GM19025 (cell line): Measurements from ENCODE around the gene SH3GL1.
A peak's percentile ranks its signal among the peaks of the same experiment; 100 is the strongest.

Experiments
- ATAC-seq: cut with Tn5 transposase; IDR thresholded peaks from one replicate; pipeline ENCODE4 v1.9.1; 2021; ENCODE audit warnings: mild to moderate bottlenecking, low read depth, moderate library complexity; ENCODE audit not compliant: unreplicated experiment

The SH3GL1 gene

DNA sequence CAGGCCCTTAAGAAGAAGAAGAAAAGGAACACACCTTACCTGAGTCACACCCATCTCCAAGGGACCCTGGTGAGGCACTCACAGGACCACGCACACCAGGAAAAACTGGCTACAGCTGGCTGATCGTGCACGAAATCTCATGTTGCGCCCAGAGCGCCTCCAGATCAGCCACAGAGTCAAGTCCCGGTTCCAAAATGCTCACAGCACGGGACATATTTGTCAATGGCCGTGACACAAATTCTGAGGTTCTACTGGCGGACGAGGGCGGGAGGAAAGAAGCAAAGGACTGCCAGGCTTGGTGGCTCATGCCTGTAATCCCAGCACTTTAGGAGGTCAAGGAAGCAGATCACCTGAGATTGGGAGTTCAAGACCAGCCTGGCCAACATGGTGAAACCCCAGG is 21.5 kb downstream of the SH3GL1 start:
- no peak for ATAC-seq

DNA sequence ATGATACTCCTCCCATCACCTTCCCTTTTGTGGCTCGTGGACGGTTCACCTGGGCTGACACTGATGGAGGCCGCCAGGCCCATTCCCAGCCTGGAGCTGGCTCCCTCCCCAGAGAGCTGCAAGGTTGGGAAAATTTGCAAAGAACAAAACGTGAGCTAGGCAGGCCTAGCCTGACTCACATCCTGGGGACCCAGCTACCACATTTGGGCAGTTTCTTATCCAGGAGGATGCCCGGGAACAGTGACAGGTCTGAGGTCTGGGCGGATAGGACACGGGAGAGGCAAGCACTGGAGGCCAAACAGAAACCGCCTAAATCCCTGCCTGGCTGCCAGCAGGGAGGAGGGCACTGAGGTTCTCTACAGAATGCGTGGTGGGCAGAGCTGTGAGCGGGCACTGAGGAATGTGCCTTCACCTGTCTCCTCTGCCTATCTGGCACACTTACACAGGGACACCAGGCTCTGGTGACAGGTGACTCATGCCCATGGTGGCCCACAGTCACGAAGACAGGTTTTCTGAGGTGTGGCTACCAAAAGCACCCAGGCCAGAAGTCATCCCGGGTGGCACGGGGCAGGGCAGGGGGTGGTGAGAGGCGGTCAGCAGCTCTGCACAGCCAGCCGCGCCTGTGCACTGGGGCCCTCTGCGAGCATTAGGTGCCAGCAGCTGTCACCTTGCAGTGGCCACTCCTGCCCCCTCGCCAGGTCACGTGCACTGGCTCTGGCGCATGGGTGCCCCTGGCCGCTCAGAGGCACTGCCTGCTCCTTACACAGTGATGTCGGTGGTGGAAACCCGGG is 23.2 kb downstream of the SH3GL1 start:
- no peak for ATAC-seq

DNA sequence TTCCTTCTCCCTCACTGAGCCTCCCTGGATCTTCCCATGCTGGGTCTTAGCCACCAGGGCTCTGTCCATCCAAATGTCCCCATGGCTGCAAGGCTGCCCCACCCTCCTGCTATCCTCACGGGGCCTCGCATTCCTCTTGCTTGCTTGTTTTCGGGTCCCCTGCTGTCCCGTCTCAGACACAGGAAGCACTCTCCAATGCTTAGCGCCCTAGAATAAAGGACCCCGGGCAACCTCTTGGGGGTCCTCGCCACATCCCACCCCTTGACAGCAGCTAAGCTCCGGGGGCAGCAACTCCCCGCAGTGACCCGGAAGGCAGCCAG is 23.7 kb downstream of the SH3GL1 start:
- no peak for ATAC-seq

DNA sequence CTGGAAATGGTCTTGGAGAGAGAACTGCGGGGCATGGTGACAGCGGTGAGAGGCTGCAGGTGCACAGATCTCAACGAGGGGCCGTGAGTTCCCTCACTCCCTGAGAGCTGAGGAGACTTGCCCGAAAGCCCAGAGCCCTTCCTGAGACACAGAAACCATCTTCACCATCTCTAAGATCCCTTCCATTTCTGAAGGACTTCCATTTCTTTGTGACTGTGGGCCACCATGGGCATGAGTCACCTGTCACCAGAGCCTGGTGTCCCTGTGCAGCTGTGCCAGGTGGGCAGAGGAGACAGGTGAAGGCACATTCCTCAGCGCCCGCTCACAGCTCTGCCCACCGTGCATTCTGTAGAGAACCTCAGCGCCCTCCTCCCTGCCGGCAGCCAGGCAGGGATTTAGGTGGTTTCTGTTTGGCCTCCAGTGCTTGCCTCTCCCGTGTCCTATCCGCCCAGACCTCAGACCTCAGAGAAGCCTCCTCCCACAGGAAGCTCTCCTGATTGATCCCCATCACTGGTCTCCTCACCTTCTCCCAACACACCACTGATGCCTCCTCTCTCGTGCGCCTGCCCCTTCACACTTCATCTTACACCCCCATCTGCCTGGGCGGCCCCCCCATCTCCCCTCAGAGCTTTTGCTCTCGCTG is 24.2 kb downstream of the SH3GL1 start:
- peak; percentile 14 for ATAC-seq

DNA sequence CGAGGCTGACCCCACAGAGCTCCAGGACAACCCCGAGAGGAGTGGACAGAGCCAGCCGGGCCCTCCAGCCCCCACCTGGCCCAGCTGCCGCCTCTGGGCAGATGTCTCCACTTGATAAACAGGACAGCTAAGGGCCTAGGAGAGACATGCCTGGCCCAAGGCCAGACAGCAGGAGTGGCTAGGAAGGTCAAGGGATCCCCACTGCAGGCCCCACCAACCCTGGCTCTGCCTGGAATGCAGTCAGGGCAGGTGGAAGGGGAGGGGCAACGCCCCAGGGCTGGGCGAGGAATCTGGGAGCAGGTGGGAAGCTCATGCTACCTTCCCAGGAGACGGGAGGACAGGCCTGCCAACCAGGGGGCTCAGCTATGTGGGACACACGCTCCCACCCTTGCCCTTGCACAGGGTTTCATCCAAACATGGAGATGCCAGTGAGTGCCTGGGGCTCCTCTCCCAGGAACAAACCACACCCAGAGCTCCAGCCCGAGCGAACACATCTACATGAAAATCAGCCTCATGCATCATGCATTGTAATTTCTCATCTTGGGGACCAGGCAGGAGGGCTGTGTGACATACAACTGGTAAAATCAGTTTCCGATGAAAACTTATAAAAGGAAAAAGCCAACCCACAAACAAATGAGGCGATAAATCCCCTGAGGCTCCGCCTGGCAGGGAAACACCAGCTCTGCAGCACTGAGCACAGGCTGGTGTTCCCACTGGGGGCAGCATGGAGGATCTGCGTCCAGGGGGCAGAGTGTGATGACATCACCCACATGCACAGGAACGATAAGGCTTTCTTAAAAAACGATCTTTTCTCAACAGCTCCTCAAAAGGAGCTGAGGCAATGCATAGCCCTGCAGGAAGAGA is 25.0 kb downstream of the SH3GL1 start:
- peak; percentile 54 for ATAC-seq

DNA sequence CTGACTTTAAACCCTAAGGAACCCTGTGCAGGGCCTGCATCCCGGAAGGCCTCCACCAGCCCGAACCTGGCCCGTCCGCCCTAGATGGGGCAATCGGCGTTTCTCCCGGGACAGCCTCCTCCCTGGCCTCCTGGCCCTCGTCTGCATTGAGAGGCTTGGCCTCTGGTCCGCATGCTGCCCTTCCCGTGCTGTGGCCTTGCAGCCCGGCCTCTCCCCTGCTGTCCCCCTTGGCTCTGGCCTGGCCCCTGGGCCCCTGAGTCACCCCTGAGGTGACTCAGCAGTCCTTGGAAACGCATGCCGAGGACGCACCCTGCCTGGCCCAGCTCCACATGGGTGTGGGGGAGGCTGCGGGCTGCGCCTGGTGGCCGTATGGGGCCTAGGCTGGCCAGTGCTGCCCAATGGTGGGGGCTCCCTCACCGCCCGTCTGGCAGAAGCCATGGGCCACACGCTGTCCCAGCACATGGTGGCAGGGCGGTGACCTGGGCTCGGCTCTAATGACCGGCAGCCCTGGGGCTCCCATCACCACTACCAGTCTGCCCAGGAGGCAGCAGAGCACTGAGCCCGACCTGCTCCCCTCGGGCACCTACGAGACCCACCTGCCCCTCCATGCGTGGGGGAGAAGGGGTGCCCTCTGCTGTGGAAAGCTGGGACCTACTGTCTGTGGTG is 25.7 kb downstream of the SH3GL1 start:
- no peak for ATAC-seq

DNA sequence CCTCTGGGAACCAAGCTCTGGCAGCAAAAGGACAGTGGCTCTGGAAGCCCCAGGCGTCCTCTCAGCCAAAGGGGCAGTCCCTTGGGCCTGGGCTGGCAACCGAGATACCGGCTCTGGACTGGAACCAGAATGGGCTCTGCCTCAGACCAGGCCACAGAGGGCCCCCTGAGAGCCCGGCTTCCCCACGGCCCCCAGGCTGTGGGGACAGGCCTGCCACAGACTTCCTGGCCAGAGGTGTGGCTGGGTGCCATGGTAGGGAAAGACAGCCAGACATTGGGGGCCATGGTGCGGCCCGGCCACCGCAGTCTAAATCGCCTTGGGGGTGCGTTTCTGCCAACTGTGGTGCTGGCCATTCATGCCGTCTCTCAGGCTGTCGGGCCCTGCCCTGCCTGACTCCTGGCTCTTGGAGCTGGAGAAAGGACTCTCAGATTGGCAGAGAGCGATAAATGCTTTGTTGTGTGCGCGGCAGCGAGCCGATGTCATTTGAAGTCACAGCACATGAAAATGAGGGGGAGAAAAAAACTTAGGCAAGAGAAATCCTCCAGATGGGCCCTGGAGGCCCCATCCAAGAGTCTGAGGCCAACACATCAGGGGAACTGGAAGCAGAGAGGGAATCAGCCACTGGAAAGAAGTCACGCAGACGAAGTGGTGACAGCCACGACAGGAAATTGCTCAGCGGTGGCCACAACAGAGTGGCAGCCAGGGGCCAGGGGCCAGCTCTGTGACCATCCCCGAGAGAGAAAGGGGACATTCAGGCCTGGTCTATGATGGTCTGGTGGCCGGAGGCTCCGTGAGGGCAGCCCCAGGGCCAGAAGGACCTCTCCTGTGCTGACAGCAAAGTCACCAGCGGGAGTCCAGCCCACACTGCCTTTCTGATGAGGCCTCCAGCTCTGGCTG is 26.5 kb downstream of the SH3GL1 start:
- ATAC-seq, result no peak

DNA sequence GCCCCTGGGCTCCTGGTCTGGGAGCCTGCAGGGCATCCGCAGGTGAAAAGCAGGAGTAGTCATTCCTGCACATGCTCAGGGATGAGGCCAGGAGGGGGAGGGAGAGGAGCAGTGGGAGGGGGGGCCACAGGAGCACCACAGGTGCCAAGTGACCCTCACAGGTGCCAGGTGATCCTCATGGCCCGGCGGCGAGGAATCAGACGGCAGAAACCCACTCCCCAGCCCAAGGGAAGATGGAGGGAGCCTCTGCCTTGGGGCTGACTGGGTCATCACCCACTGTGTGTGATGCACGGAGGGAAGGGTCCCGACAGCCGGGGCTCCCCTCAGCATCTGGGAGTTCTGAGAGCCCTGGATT is 27.4 kb downstream of the SH3GL1 start:
- no peak for ATAC-seq

DNA sequence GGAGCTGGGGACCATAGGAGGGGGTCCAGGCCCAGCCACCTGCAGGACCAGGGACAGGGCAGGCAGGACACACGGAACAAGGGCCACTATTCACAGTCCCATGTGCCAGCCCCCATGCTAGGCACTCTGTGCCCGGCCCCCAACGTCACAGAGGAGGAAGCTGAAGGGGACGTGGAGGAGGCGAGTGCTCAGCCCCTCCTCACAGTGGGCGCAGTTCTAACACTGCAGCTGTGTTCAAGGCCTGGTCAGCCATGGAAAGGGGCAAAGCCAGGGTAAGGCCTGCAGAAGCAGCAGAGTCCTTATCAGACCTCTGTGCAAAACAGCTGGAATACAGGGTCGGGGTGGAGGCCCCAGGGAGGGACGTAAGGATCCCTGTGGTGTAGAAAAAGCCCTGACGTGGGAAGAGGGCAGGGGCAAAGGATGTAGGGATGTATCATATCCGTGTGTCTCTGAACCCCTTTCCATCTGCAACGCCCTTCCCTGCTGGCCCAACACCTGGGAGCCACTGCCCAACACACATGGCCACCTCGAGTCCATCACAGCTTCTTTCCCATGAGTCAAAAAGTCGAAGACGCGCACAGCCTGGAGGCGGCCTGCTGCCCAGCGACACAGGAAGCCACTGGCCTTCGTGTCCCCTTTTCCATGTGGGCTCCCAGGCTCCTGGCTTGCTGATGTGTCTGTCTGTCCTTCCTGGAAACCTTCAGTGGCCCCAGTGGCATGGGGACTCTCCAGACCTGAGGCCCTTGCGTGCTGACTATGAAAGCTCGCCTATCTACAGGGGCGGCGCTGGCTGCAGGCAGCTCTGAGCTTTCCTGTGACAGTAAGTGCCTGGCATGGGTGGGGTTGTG is 28.0 kb downstream of the SH3GL1 start:
- ATAC-seq, result no peak

DNA sequence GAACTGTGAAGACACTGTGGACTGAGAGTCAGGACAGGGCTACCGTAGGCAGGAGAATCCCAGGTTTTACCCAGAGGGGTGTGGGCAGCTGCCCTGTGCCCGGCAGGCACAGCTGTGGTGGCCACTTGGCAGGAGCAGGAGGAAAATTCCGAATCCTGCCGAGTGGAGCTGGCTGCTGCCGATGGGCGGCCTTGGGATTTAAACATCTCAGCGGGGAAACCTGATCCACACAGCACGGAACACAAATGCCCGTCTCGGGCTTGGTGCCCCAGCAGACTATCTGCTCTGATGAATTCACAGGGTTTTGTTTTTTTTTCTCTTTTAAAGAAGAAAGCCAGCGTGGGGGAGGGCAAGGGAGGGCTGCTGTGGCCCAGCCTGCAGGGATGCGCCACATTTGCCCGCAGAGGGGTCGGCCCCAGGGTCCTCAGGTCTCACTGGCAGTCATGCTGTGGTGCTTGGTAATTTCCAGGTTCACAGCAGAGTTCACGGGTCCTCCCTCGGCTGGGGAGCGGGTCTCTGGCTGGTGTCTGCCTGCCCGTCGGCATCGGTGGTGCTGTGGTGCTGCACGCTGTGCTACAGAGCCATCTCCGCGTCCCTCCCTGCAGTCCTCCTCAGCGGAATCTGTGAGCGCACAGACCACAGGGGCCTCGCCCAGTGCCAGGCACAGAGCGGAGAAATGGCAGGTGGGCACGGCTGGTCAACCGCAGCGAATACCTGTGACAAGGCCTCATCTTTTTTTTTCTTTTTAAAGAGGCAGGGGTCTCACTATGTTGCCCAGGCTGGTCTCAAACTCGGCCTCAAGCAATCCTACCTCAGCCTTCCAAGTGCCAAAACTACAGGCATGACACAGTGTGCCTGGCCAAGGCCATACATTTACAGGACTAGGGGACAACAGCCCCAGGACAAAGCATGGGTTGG is 28.8 kb downstream of the SH3GL1 start:
- ATAC-seq, result no peak

DNA sequence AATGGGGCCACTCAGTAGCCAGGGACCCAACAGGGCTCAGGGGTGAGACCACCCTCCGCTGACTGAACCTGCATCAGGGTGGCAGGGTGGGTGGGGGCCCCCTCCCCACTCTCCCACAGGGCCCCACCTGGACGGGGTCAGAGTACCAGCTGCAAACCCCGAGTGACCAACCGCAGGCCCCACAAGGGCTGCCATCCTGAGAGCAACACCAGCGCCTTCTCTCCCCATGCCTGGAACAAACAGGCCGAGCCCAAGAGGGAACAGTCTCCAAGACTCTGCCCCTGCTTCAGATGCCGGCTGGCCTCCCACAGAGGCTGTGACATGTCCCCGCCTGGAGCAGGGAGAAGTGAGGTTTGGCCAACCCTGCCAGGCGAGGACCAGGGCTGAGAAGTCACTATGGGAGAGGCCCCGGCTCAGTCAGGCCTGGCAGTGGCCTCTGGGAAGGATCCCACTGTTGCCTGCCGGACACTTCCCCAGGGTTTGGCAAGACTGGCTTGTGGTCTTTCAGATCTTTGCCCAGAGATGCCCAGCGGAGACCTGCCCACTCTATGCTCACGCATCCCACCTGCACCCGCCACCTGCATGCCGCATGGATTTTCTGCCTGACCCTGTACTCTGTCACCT is 29.8 kb downstream of the SH3GL1 start:
- no peak for ATAC-seq

DNA sequence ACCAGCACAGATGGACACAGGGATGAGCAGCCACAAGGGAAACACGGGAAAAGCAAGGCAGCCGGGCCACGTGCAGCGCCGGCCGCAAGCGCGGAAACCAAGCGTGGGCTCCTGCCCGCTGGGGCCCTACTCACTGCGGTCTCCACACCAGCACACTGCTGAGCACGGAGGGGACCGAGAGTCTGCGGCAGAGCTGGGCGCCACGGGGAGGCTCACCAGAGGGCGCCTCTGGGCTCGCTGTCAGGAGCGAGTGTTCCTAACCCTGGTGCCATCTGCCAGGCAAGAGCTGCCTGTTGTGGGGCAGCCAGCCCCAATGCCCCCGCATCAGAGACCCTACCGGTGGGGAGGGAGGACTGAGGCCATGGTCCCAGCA is 30.5 kb downstream of the SH3GL1 start:
- ATAC-seq, result peak; percentile 44

DNA sequence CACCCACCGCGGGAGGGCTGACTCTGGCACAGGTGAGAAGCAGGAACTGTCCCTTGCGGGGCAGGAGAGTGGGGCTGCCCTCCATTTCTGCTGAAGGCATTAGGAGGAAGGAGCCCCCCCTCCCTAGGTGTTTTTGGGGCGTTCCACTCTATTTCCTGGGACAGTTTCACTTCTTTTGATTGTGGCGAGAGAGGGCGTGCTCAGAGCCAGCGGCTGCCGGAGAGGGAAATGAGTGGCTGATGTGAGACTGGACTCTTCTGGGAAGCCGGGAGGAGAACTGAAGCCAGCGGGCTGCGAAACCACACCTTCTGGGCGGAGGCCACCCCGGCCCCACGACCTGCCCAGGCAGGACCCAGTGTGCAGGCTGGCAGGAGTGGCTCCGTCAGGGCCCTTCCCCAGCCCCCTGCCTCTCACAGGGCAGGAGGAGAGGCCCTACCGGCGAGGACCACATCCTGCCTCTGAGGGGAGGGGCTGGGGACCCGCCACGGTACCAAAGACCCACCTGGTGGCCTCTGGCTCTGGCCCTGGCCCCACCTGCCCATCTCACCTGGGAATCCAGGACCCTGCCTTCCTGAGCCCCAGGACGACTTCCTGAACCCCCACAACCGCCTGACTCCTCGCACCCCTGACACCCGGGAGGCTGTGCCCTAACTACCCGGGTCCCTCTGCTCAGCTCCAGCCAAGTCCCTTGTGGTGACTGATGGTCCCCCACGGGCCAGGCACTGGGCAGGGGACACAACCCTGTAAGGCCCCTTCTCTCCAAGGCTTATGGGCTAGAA is 31.0 kb downstream of the SH3GL1 start:
- ATAC-seq, result no peak

DNA sequence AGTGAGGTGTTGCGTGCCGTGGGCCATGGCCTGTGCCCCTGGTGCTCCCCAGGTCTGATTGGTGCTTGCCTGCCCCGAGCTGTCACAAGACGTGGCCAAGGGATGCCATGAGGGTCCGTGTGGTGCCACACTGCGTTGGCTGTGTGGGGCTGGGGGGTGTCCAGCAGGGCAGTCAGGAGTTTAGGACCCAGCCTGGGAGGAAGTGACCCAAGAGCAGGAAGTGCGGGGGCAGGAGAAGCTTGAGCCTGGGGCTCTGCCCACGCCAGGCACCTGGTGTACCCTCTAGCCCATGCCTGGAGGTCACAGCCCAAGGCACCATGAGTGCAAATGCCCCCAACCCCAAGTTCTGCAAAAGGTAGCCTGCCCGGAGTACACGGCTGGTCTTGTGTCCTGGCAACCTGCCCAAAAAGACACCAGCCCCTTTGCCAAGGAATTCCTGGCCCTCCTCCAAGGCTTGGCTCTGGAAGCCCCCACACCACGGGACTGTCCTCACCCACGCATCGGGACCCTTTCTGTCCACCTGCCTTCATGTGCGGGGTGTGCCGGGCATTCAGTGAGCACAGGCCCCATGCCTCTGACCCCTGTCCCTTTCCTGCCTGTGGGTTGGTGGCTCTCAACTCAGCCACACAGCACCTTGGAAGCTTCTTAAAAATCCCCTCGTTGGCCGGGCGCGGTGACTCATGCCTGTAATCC is 32.1 kb downstream of the SH3GL1 start:
- no peak for ATAC-seq

DNA sequence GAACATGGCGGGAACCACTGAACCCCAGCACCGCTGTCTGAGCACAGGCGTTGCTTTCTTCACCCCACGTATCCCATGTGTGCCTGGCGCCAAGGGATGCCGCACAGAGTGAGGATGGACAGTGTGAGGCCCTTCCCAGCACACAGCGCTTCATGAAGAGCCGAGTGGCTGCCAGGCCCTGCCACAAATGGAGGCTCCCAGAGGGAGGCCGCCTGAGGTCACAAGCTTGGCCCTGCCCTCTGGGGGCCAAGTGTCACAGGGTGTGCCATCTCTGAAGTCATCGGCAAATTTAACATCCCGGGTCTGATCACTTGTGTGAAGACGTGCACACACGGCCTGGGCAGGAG is 32.6 kb downstream of the SH3GL1 start:
- ATAC-seq, result no peak

DNA sequence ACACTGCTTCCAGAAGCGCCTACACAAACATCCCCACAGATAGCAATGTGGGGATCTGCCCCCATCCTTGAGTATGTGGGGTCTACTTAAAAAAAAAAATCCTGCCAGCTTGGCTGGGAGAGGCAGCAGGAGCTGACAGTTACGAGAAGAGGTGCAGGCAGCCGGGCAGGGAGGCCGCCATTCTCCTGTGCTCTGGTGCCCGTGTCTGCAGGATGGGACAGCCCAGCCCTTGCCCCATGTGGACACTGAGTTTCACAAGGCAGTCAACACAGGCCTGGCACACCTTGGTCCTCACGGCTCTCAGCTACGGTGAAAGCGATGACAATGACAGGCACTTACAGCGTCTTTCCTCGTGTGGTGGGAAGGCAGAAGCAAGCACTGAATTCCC is 33.0 kb downstream of the SH3GL1 start:
- ATAC-seq, result no peak
